SK-N-SH (cell line): ENCODE results near the gene RAB12. TPM values are rescaled to one million over a fixed set of nuclear protein-coding genes. Genes with fewer than 3 reads are reported as not detected.

Source experiments
- CTCF ChIA-PET: fragments of 300-600, 350-600 bp; formaldehyde crosslinking; extraction: SDS; loops from one replicate; lab custom pipeline; 2021; lab: Yijun Ruan, JAX
- POLR2A ChIA-PET: fragments of 350-600 bp; sonication (Branson Sonifier 250); formaldehyde crosslinking; extraction: SDS; loops from one replicate; lab custom pipeline; 2020; ENCODE audit warnings: antibody characterized with exemption, inconsistent platforms; lab: Yijun Ruan, JAX
- DNase-seq: peaks from one replicate; pipeline ENCODE4 v3.0.0; 2012
- H2AFZ ChIP-seq: fragments of 200-600 bp; sonication (generic); 2 replicates; pipeline ENCODE4 v1.8.1; 2016; ENCODE audit warnings: antibody characterized with exemption, mild to moderate bottlenecking, low read depth
- H3F3A ChIP-seq: fragments of 200-600 bp; sonication (generic); replicated peaks from 2 replicates; pipeline ENCODE3; 2016; ENCODE audit warnings: antibody characterized with exemption, mild to moderate bottlenecking; ENCODE audit not compliant: insufficient read depth
- H3K27ac ChIP-seq, 2 experiments: fragments of 200-500 bp in 1 of 2; fragments of 200-600 bp in 1 of 2; sonication (Bioruptor generic) in 1 of 2; sonication (generic), shearing (Covaris generic) in 1 of 2; 2 replicates each; pipeline versions ENCODE4 v1.5.1 to v1.6.1; 2014 to 2016; ENCODE audit warnings: low read depth in 2 of 2, inconsistent platforms in 1 of 2, low read length in 1 of 2, mild to moderate bottlenecking in 1 of 2, mixed read lengths in 1 of 2
- H3K27me3 ChIP-seq: fragments of 200-600 bp; sonication (generic), shearing (Covaris generic); 2 replicates; pipeline ENCODE4 v1.6.1; 2016; ENCODE audit warnings: mixed run types; ENCODE audit not compliant: insufficient read depth
- H3K36me3 ChIP-seq, 2 experiments: fragments of 200-500 bp in 1 of 2; fragments of 200-600 bp in 1 of 2; sonication (Bioruptor generic) in 1 of 2; sonication (generic) in 1 of 2; replicated peaks in 1 of 2; 2 replicates each; pipeline versions ENCODE3 to v1.5.1; 2014 to 2016; ENCODE audit warnings: low read length in 1 of 2, mild to moderate bottlenecking in 1 of 2; ENCODE audit not compliant: insufficient read depth in 2 of 2, control insufficient read depth in 1 of 2
- H3K4me1 ChIP-seq, 2 experiments: fragments of 200-500 bp in 1 of 2; fragments of 200-600 bp in 1 of 2; sonication (Bioruptor generic) in 1 of 2; sonication (generic), shearing (Covaris generic) in 1 of 2; 2 replicates each; pipeline versions ENCODE4 v1.5.1 to v1.6.1; 2014 to 2016; ENCODE audit warnings: low read depth in 1 of 2, low read length in 1 of 2, mixed run types in 1 of 2; ENCODE audit not compliant: insufficient read depth in 2 of 2, control insufficient read depth in 1 of 2
- H3K4me2 ChIP-seq: fragments of 200-600 bp; sonication (generic), shearing (Covaris generic); 2 replicates; pipeline ENCODE4 v1.6.1; 2017; ENCODE audit warnings: mixed run types
- H3K4me3 ChIP-seq, 2 experiments: fragments of 200-500 bp in 1 of 2; fragments of 200-600 bp in 1 of 2; sonication (Bioruptor generic) in 1 of 2; sonication (generic), shearing (Covaris generic) in 1 of 2; 2 replicates each; pipeline versions ENCODE4 v1.5.1 to v1.8.1; 2014 to 2016; ENCODE audit warnings: low read depth in 2 of 2, inconsistent platforms in 1 of 2, low read length in 1 of 2, mild to moderate bottlenecking in 1 of 2, mixed read lengths in 1 of 2, moderate library complexity in 1 of 2
- H3K79me2 ChIP-seq: fragments of 200-600 bp; sonication (generic); 2 replicates; pipeline ENCODE4 v1.8.1; 2017; ENCODE audit warnings: mild to moderate bottlenecking; ENCODE audit not compliant: insufficient read depth
- H3K9ac ChIP-seq: fragments of 200-600 bp; sonication (generic); 2 replicates; pipeline ENCODE4 v1.6.1; 2017; ENCODE audit warnings: mixed run types
- H3K9me2 ChIP-seq: fragments of 200-600 bp; sonication (generic); 2 replicates; pipeline ENCODE4 v1.6.1; 2017; ENCODE audit warnings: mixed run types
- H3K9me3 ChIP-seq: fragments of 200-600 bp; sonication (generic); 2 replicates; pipeline ENCODE4 v1.6.1; 2017; ENCODE audit warnings: mixed run types, mild to moderate bottlenecking, moderate library complexity
- H4K20me1 ChIP-seq: fragments of 200-600 bp; sonication (generic); 2 replicates; pipeline ENCODE4 v1.6.1; 2017; ENCODE audit warnings: mild to moderate bottlenecking, mixed run types; ENCODE audit not compliant: insufficient read depth
- EZH2phosphoT487 ChIP-seq: fragments of 200-600 bp; sonication (generic); IDR thresholded peaks from 2 replicates; pipeline ENCODE4 v1.6.1; 2017; ENCODE audit warnings: low read depth, mixed run types, mild to moderate bottlenecking, antibody characterized with exemption, moderate library complexity, borderline replicate concordance
- FOSL2 ChIP-seq: IDR thresholded peaks from 2 replicates; pipeline ENCODE4 v1.4.0; 2012; ENCODE audit warnings: low read depth, mild to moderate bottlenecking, moderate library complexity, borderline replicate concordance
- GATA2 ChIP-seq: sonication (generic); formaldehyde crosslinking; IDR thresholded peaks from 2 replicates; pipeline ENCODE4 v1.5.0; 2020; ENCODE audit warnings: mild to moderate bottlenecking, missing genetic modification reagents
- IRF3 ChIP-seq: fragments of 150-350 bp; IDR thresholded peaks from 2 replicates; pipeline ENCODE4 v1.6.1; 2016; ENCODE audit warnings: mild to moderate bottlenecking, low read depth, low read length
- TAF1 ChIP-seq: IDR thresholded peaks from 2 replicates; pipeline ENCODE4 v1.6.1; 2012; ENCODE audit warnings: low read depth, mild to moderate bottlenecking, low read length, moderate library complexity, borderline replicate concordance
- TEAD4 ChIP-seq: IDR thresholded peaks from 2 replicates; pipeline ENCODE4 v1.4.0; 2012; ENCODE audit warnings: mild to moderate bottlenecking, borderline replicate concordance; ENCODE audit not compliant: insufficient read depth
- USF2 ChIP-seq: fragments of 150-350 bp; IDR thresholded peaks from 2 replicates; pipeline ENCODE4 v1.6.1; 2017; ENCODE audit warnings: antibody characterized with exemption, low read length, low read depth, borderline replicate concordance
- YY1 ChIP-seq: IDR thresholded peaks from 2 replicates; pipeline ENCODE4 v1.4.0; 2012; ENCODE audit warnings: low read depth, mild to moderate bottlenecking
- WGBS: methylation state at CpG from one replicate; pipeline ENCODE4 v1.1.6; 2017; ENCODE audit warnings: low lambda C conversion rate; 5-methylcytosine and 5-hydroxymethylcytosine counted together
- polyA plus RNA-seq, 3 experiments: library from polyadenylated mRNA; depleted of rRNA; stranded (reverse); fragments of >200 nt; gene quantifications; 2 replicates each; pipeline ENCODE4 v1.2.3, GENCODE V29; 2012
- TF ChIP-seq, protein P1 (sequence below): IDR thresholded peaks from 2 replicates; pipeline ENCODE4 v1.4.0; 2012; ENCODE audit warnings: low read depth
- TF ChIP-seq, protein P2 (sequence below): IDR thresholded peaks from 2 replicates; pipeline ENCODE4 v1.6.1; 2012; ENCODE audit warnings: mild to moderate bottlenecking, low read depth, low read length, moderate library complexity

RAB12 gene
- polyA plus RNA-seq, 1 of the 3 experiments (the other 2 are of a cell fraction), result 11.0 TPM

DNA sequence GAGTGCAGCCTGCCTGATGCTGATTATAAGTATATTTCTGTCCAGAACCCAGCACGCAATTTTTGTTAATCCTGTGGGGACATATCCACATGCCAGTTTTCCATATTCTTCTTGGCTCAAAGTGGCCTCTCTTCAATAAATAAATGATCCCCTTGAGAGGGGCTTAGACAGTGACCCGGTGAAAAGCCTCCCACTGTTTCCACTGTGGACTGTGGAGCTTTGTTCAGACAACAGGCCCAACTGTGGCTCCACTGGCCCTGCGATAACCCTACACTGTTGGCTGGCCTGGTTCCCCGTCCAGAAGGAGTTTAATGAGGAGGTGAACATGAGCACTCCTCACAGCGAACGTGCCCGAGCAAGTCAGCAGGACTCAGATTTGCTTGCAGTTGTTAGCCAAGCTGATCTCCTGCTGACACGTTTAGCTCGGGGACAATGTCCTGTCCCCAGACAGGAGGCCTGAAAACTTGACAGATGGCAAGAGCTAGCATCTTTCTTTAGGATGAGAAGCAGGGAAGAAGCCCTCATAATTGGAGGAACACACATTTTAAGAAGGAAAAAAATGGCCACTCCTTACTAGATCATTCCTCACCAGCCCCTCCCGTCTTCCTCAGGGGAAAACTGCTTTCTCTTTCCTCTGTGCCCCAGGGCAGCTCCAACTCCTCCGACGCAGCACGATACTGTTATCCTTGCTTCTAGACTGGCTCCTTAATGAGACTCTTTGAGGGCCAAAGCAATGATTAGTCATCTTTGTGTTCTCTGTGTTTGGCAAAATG lies 76.1 kb downstream of the RAB12 start:
- no peak overlapping the region for H2AFZ ChIP-seq
- CTCF ChIA-PET, result interaction anchor here (0.7 to 3.7 kb wide), 6 partner anchors 10 to 303 kb away, joined by 3 to 32 read pairs (median 4); no protein-coding TSS in a partner anchor
- WGBS, result 80% methylated on average over 10 of the region's 13 CpGs
- H4K20me1 ChIP-seq, result no peaks in the 10 kb centered on the region
- no peaks in the 10 kb centered on the region for H3F3A ChIP-seq
- TF ChIP-seq USF2 (no peak), YY1 (no peak), FOSL2 (no peak), EZH2phosphoT487 (no peak), IRF3 (no peak), TAF1 (no peak), GATA2 (no peak), TEAD4 (no peak)
- TF ChIP-seq, protein P1, sequence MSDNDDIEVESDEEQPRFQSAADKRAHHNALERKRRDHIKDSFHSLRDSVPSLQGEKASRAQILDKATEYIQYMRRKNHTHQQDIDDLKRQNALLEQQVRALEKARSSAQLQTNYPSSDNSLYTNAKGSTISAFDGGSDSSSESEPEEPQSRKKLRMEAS, result no peak
- TF ChIP-seq, protein P2, sequence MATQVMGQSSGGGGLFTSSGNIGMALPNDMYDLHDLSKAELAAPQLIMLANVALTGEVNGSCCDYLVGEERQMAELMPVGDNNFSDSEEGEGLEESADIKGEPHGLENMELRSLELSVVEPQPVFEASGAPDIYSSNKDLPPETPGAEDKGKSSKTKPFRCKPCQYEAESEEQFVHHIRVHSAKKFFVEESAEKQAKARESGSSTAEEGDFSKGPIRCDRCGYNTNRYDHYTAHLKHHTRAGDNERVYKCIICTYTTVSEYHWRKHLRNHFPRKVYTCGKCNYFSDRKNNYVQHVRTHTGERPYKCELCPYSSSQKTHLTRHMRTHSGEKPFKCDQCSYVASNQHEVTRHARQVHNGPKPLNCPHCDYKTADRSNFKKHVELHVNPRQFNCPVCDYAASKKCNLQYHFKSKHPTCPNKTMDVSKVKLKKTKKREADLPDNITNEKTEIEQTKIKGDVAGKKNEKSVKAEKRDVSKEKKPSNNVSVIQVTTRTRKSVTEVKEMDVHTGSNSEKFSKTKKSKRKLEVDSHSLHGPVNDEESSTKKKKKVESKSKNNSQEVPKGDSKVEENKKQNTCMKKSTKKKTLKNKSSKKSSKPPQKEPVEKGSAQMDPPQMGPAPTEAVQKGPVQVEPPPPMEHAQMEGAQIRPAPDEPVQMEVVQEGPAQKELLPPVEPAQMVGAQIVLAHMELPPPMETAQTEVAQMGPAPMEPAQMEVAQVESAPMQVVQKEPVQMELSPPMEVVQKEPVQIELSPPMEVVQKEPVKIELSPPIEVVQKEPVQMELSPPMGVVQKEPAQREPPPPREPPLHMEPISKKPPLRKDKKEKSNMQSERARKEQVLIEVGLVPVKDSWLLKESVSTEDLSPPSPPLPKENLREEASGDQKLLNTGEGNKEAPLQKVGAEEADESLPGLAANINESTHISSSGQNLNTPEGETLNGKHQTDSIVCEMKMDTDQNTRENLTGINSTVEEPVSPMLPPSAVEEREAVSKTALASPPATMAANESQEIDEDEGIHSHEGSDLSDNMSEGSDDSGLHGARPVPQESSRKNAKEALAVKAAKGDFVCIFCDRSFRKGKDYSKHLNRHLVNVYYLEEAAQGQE, result no peak
- POLR2A ChIA-PET, result no interaction called here
- H3K9me2 ChIP-seq, result no peaks in the 10 kb centered on the region
- no peak overlapping the region for H3K27ac ChIP-seq
- no peaks in the 10 kb centered on the region for H3K79me2 ChIP-seq
- no peaks in the 10 kb centered on the region for H3K27me3 ChIP-seq
- no peak overlapping the region for H3K4me3 ChIP-seq
- H3K36me3 ChIP-seq, result no peaks in the 10 kb centered on the region
- no peaks in the 10 kb centered on the region for H3K9me3 ChIP-seq
- H3K9ac ChIP-seq, result no peak overlapping the region
- no peaks in the 10 kb centered on the region for H3K4me1 ChIP-seq
- no peak for DNase-seq
- H3K4me2 ChIP-seq, result no peak overlapping the region
